HG03342 (cell line): ENCODE results near the gene GLOD4.
"Not testable (repeated sequence)": the region's sequence is repeated elsewhere in the genome, so short reads cannot be mapped to it uniquely, and the experiment has no call there.

ENCODE experiments used
- ATAC-seq: cut with Tn5 transposase; IDR thresholded peaks from one replicate; pipeline ENCODE4 v1.9.1; 2021; ENCODE audit warnings: mild to moderate bottlenecking, moderate library complexity; ENCODE audit not compliant: unreplicated experiment

The GLOD4 gene

GRCh38 chr17:784143-784542 lies 2.1 kb upstream of the GLOD4 start:
- no peak for ATAC-seq

- ATAC-seq = no peak
These were observed 4.0 kb downstream of the GLOD4 start for GRCh38 chr17:778096-778495.

DNA sequence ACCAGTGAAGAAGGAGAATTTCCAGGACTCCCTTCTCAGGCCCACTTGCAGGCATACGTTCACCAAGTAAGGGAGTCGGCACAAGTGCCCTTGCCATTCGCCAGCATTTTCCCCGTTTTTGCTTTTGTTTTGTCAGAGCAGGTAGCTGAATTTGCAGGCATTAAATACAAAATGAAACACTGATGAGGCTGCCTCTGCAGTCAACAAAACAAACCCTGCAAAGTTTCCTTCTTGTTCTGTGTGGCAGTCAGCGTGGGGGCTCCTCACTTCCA lies 7.8 kb downstream of the GLOD4 start:
- ATAC-seq = no peak

DNA sequence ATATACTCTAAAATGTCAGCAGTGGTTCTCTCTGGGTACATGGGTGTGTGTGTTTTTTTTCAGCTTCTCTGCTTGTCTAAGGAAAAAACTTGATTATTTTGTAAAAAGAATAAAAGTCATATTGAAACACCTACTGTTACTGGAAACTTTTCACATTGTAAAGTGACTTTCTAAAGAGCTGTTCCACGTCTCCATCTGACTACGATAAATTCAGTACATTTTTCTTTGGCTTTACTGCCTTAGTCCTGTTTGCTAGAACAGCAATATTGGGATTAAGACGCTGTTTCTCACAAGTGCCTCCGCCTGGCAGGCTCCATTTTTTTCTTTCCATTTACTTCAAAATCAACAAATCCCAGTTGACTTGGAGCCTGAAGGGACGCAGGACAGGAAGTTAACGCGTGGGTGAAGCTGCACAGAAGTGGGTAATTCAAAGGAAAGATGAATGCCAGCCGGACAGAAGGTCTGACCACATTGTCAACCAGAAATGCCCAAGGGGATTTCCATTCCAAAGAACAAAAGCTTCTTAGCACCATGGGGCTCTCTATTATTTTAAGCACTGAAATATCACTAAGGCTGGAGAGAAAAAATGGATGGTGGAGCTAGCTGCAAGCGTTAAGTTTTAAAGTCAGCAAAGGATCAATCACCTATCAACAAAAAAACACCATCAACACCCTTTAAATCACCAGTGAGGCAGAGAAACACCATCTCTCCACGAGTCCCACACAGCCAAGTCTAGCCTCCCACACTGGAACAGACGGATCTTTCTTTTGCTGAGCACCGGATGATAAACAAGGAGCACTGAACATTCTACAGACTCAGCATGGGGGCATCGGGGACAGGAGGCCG lies 8.4 kb downstream of the GLOD4 start:
- ATAC-seq = no peak

DNA sequence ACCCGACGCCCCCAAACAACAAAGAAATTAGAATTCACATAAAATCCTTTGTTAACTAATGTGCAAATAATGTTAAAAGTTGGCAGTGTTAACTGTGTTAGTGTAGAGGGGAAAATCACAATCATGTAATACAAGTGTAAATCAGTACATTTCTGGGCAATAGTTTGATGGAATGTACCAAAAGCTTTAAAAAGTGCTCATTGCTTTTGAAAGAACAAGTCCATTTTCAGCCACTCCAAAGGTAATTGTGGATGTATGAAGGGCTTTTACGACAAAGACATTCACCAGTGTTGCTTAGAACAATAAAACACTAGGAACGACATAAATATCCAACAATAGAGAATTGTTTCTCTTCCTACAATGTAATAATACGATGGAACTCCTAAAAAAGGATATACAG lies 9.1 kb downstream of the GLOD4 start:
- ATAC-seq = no peak

- no peak for ATAC-seq
These were observed 15.0 kb downstream of the GLOD4 start for GRCh38 chr17:767076-767475.

DNA sequence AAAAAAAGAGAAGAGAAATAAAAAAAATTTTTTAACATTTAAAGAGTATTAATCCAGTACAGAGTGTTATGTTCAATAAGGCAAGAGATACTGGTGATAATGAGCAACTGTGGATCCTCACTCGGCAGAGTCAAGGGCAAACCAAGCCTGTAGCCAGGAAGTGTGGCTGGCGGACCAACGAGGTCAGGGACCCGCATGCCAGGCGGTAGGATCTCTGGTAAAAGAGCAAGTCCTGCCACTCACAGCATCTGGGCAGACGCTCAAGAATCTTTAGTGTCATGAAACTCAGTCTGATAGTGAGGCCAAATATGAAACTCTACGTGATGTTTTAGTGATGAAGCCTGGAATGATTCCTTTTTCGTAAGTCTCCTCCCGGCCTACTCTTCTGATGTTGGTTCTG lies 21.7 kb downstream of the GLOD4 start:
- ATAC-seq = no peak

GRCh38 chr17:759964-760363 lies 22.1 kb downstream of the GLOD4 start:
- no peak for ATAC-seq

DNA sequence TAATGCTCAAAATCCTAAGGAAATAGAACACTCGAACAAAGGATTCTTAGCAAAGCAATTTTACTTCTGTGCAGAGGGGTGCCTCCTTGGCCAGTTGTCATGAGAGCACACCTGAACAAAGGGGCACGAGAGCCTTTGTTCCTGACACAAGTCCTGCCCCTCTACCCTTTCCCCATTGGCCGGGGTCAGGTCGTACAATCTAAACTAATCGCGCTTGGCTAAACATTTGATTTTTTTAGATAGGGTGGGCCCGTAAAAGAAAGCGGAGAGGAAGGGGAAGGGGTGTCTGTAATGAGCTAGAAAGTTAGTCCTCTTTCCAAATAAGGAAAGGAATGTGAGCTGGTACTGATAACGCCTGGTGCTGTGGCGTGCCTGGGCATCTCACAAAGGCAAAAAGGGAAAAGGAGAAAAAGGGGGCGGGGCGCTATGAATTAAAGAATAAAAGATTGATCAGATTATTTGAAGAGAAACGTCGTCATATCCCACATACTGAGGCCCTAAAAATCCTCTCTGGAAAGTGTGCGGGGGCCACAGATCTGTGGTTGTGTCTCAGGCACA lies 26.0 kb downstream of the GLOD4 start:
- ATAC-seq = not testable (repeated sequence)

DNA sequence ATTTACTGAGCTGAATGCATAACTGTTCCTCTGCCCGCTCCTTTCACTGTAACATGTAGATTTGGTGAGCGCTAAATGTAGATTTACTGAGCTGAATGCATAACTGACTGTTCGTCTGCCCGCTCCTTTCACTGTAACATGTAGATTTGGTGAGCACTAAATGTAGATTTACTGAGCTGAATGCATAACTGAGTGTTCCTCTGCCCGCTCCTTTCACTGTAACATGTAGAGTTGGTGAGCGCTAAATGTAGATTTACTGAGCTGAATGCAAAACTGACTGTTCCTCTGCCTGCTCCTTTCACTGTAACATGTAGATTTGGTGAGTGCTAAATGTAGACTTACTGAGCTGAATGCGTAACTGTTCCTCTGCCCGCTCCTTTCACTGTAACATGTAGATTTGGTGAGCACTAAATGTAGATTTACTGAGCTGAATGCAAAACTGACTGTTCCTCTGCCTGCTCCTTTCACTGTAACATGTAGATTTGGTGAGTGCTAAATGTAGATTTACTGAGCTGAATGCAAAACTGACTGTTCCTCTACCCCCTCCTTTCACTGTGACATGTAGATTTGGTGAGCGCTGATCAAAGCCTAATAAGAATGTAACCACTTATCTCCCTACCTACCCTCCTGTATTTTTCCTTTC lies 26.6 kb downstream of the GLOD4 start:
- ATAC-seq = not testable (repeated sequence)

GRCh38 chr17:753418-753817 lies 28.7 kb downstream of the GLOD4 start:
- no peak for ATAC-seq

- no peak for ATAC-seq
These were observed 29.4 kb downstream of the GLOD4 start for GRCh38 chr17:752620-753219.

DNA sequence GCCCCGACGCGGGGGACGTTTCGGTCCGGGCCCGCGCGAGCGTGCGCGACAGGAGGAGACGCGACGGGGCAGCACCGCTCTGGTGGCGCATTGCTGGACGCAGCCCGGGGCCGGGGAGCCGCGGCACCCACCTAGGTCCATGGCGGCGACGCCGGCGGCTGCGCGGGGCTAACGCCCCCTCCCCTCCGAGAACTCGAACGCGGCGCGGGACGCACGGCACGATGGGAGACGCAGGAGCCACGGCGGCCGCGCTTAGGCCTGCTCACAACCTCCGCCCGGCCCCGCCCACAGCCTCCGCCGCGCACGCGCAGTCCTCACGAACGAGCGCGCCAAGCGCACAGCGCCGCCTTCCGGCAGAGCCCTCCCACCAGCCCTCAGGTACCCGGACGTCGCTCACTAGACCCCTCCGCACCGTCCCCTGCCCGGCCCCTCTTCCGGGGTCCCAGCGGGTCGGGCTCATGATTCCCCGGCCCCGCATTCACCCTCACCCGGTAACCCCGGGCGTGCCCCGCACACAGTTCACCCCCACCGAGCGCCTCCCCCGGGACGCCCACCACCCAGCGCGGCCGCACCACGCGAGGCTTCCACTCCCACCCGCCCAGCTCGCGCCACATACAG lies 30.0 kb downstream of the GLOD4 start, which contains the start of gene GEMIN4:
Gene GEMIN4, minus strand, starts transcription at position 263 of the 618 bp plus-strand sequence. Its CDS starts 122 bp downstream, at position 141.
- ATAC-seq = peak; percentile 74

DNA sequence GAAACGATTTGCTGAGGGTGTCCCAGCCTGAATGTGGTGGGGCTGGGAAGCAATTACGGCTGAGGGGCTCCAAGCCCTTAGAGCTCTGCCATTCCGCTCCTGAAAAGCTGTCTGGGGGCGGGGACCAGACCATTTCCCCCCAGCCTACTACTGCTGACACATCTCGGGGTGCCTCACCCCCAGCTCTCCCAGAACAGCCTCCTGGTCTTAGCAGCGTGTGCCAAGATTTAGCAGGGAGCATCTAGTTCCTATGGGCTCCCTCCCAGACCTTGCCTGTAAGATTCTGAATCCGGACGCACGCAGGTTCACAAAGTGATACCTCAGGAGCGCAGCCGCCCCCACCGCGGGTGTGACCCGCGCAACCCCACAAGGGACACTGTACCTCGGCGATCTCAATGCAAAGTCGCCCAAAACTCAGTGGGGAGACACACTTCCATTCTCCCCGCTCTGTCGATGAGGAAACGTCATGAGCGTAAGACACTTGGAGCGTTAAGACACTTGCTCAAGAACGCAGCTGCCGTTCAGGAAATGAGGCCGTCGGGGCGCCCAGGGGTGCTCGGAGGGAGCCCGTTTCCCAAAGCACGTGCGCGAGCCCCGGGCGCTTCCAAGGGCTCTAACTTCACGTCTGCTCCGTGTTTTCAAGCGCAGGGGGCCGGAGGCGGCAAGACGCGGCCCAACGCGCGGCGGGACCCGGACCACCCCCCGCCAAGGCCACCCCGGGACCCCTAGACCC lies 30.6 kb downstream of the GLOD4 start:
- ATAC-seq = peak; percentile 23

- no peak for ATAC-seq
These were observed 31.5 kb downstream of the GLOD4 start for GRCh38 chr17:750431-751037.

DNA sequence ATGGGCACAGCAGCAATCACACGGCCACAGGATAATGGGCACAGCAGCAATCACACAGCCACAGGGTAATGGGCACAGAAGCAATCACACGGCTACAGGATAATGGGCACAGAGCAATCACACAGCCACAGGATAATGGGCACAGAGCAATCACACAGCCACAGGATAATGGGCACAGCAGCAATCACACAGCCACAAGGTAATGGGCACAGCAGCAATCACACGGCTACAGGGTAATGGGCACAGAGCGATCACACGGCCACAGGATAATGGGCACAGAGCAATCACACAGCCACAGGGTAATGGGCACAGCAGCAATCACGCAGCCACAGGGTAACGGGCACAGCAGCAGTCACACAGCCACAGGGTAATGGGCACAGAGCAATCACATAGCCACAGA lies 32.7 kb downstream of the GLOD4 start:
- ATAC-seq = not testable (repeated sequence)

GRCh38 chr17:748604-749003 lies 33.5 kb downstream of the GLOD4 start:
- ATAC-seq = not testable (repeated sequence)

- ATAC-seq = no peak
These were observed 35.1 kb downstream of the GLOD4 start for GRCh38 chr17:746783-747629.

GRCh38 chr17:746181-746580 lies 35.9 kb downstream of the GLOD4 start:
- no peak for ATAC-seq
